Activated B cell treated with CpG ODN at 0.5 μM for 24 hours (primary cell): Measurements from ENCODE around the gene PLCB1. TPM values are rescaled to one million over a fixed set of nuclear protein-coding genes. Genes with fewer than 3 reads are reported as not detected.

ENCODE experiments used
- ATAC-seq: fragments of 200-7000 bp; cut with Tn5 transposase; one replicate; pipeline ENCODE4 v1.10.0; 2021; ENCODE audit warnings: low read depth, mild to moderate bottlenecking, moderate library complexity
- CTCF ChIA-PET: fragments of 350-600 bp; sonication (Branson Sonifier 250); formaldehyde crosslinking; loops from one replicate; lab custom pipeline; 2021; ENCODE audit warnings: antibody characterized with exemption; lab: Charles Lee
- POLR2A ChIA-PET: fragments of 350-600 bp; sonication (Branson Sonifier 250); formaldehyde crosslinking; loops from one replicate; lab custom pipeline; 2021; ENCODE audit warnings: antibody characterized with exemption; lab: Charles Lee
- DNase-seq: peaks from one replicate; pipeline ENCODE4 v3.0.0; 2022
- H3K27ac Mint-ChIP-seq: one replicate; pipeline ENCODE4 v1.8.0; 2020; ENCODE audit warnings: mixed read lengths
- H3K27me3 Mint-ChIP-seq: one replicate; pipeline ENCODE4 v1.8.0; 2021; ENCODE audit warnings: mixed read lengths
- H3K36me3 Mint-ChIP-seq: one replicate; pipeline ENCODE4 v1.8.0; 2021; ENCODE audit warnings: low read depth, mixed read lengths
- H3K4me1 Mint-ChIP-seq: one replicate; pipeline ENCODE4 v1.8.0; 2021; ENCODE audit warnings: mixed read lengths
- H3K4me3 Mint-ChIP-seq: one replicate; pipeline ENCODE4 v1.8.0; 2020; ENCODE audit warnings: mild to moderate bottlenecking, mixed read lengths
- H3K9me3 Mint-ChIP-seq: one replicate; pipeline ENCODE4 v1.8.0; 2020; ENCODE audit warnings: mixed read lengths
- intact Hi-C: fragments of 100-400 bp; cut with micrococcal nuclease; formaldehyde crosslinking; loops from one replicate; pipeline ENCODE4 v1.15.1; 2024
- total RNA-seq: library from RNA; stranded (reverse); gene quantifications from 2 replicates; pipeline ENCODE4 v1.2.3, GENCODE V29; 2022
- TF ChIP-seq, protein P1 (sequence below): fragments of 200-600 bp; IDR thresholded peaks from one replicate; pipeline ENCODE4 v1.8.0; 2022; ENCODE audit warnings: antibody characterized with exemption, mild to moderate bottlenecking

The PLCB1 gene
- total RNA-seq, 1 donor from 2014 or later = 0.86 TPM

DNA sequence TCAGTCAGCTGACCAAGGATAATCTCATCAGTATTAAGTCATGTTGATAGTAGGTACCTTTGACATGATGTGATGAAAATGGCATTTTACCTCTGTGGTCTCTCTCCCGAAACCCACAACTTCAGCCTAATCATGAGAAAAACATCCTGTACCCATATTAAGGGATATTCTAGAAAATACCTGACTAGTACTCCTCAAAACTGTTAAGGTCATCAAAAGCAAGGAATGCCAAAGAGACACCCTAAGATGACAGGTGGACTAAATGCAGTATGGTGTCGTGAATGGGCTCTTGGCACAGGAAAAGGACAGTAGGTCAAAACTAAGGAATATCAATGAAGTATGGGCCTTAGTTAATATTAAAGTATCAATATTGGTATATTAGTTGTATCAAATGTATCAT is 221.4 kb downstream of the PLCB1 start:
- Mint-ChIP-seq H3K27ac (no peak overlapping the region), H3K4me3 (no peak overlapping the region), H3K36me3 (no peaks in the 10 kb centered on the region), H3K9me3 (peaks cover 3% of the 10 kb centered on the region), H3K27me3 (peaks cover 2% of the 10 kb centered on the region), H3K4me1 (no peaks in the 10 kb centered on the region)
- DNase-seq (no peak), ATAC-seq (no peak)
- CTCF ChIA-PET = no interaction called here
- intact Hi-C loops = no loop called here
- TF ChIP-seq, protein P1, sequence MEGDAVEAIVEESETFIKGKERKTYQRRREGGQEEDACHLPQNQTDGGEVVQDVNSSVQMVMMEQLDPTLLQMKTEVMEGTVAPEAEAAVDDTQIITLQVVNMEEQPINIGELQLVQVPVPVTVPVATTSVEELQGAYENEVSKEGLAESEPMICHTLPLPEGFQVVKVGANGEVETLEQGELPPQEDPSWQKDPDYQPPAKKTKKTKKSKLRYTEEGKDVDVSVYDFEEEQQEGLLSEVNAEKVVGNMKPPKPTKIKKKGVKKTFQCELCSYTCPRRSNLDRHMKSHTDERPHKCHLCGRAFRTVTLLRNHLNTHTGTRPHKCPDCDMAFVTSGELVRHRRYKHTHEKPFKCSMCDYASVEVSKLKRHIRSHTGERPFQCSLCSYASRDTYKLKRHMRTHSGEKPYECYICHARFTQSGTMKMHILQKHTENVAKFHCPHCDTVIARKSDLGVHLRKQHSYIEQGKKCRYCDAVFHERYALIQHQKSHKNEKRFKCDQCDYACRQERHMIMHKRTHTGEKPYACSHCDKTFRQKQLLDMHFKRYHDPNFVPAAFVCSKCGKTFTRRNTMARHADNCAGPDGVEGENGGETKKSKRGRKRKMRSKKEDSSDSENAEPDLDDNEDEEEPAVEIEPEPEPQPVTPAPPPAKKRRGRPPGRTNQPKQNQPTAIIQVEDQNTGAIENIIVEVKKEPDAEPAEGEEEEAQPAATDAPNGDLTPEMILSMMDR = no peak
- POLR2A ChIA-PET = no interaction called here

DNA sequence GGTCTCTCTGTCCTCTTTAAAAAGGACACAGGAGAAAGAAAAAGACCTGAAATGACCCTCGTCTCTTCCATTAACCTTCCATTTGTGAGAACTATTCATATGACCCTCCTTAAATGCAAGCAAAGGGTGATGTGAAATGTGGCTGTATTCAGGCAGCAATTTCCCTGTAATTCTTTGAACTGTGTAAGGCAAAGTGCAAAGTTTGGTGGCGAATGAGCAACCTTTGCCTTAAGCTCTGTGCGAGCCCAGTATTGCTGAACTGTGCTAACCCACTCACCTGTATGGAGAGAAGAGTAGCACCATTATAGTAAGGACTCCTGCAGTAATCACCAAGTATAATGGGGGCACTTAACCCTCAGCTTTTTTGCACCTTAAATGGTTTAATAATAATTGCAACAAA is 223.4 kb downstream of the PLCB1 start:
- ATAC-seq = no peak
- intact Hi-C loops = no loop called here
- Mint-ChIP-seq H3K27me3 (no peaks in the 10 kb centered on the region), H3K27ac (no peak overlapping the region), H3K4me1 (no peaks in the 10 kb centered on the region), H3K36me3 (no peaks in the 10 kb centered on the region), H3K9me3 (no peaks in the 10 kb centered on the region), H3K4me3 (no peak overlapping the region)
- TF ChIP-seq, protein P1 = no peak
- ChIA-PET POLR2A (no interaction called here), CTCF (no interaction called here)
- no peak for DNase-seq

DNA sequence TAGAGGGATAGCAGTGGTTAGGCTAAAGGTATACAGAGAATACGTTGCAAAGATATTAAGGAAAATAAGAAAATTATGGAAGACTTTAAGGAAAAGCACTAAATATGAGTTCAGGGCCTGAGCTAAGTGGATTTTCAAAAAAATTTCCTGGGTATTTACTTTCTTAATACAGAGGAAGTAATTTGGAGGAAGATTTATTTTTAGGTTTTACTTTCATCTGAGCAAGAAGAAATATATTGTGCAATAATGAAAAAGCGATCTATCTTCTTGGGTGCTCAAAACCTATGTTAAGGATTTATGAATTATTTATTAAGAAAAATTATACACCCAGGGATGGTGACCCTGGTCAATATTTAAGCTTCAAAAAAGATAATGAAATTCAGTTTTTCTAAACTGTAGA is 224.7 kb downstream of the PLCB1 start:
- H3K4me3 Mint-ChIP-seq = no peak overlapping the region
- POLR2A ChIA-PET = interaction anchor here (0.7 kb wide), 1 partner anchor 441 kb away, joined by 3 read pairs; no protein-coding TSS in a partner anchor
- no peaks in the 10 kb centered on the region for H3K9me3 Mint-ChIP-seq
- H3K4me1 Mint-ChIP-seq = no peaks in the 10 kb centered on the region
- CTCF ChIA-PET = no interaction called here
- H3K36me3 Mint-ChIP-seq = no peaks in the 10 kb centered on the region
- TF ChIP-seq, protein P1 = no peak
- no peak overlapping the region for H3K27ac Mint-ChIP-seq
- intact Hi-C loops = no loop called here
- H3K27me3 Mint-ChIP-seq = no peaks in the 10 kb centered on the region
- no peak for DNase-seq
- no peak for ATAC-seq

DNA sequence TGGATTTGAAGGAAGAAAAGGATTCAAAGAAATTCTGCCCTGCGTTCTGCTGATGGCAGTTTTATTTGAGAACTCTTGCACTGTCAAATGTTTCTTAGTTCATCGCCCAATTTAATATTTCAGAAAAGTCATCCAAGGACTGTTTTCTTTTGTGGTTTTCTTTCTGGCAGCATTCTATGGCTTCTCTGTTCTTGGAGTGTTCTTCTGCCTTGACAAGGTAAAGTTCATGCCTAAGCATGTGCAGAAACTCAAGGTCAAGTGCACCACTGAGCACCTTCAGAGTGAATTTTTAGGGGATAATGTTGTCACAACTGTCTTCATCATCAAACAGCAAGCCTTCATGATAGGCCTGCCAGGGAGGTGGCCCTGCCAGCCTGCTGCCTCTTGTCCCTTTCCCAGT is 225.6 kb downstream of the PLCB1 start:
- ChIA-PET POLR2A (no interaction called here), CTCF (no interaction called here)
- no peak overlapping the region for H3K27ac Mint-ChIP-seq
- TF ChIP-seq, protein P1 = no peak
- H3K4me3 Mint-ChIP-seq = no peak overlapping the region
- no peaks in the 10 kb centered on the region for H3K36me3 Mint-ChIP-seq
- intact Hi-C loops = no loop called here
- H3K4me1 Mint-ChIP-seq = no peaks in the 10 kb centered on the region
- H3K27me3 Mint-ChIP-seq = no peaks in the 10 kb centered on the region
- H3K9me3 Mint-ChIP-seq = no peaks in the 10 kb centered on the region
- no peak for ATAC-seq
- no peak for DNase-seq

DNA sequence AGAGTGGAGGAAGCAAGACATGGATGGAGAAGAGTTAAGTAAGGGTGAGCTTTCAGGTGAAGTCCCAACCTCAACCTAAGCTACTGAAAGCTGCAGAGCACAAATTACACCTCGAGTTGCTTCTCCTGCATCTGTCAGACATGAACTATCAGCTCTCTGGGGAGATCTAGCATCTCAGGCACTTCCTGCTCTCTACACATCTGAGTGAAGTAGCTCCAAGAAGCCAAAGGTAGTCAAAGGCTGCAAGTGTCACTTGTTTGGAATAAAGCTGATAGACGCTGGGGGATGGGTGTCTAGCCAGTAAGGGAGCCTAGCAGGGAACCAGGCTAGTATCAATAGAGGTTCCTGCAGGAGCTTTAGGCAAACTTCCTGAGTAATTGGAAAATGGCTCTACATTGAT is 228.0 kb downstream of the PLCB1 start:
- no peak overlapping the region for H3K4me3 Mint-ChIP-seq
- POLR2A ChIA-PET = no interaction called here
- H3K9me3 Mint-ChIP-seq = no peaks in the 10 kb centered on the region
- intact Hi-C loops = no loop called here
- no peak overlapping the region for H3K27ac Mint-ChIP-seq
- CTCF ChIA-PET = no interaction called here
- no peaks in the 10 kb centered on the region for H3K36me3 Mint-ChIP-seq
- H3K4me1 Mint-ChIP-seq = no peaks in the 10 kb centered on the region
- DNase-seq = no peak
- TF ChIP-seq, protein P1 = no peak
- no peaks in the 10 kb centered on the region for H3K27me3 Mint-ChIP-seq
- ATAC-seq = no peak
